ENCODE data around the gene DCC.

DCC gene

GRCh38 chr18:53536908-53537307, 1196.9 kb downstream of the DCC start:
- peak in 1 of 2 experiments; percentile 3 for DNase-seq

- no peak for DNase-seq
These were observed 1201.9 kb downstream of the DCC start for GRCh38 chr18:53541924-53542323.

GRCh38 chr18:53543711-53544110, 1203.7 kb downstream of the DCC start:
- DNase-seq = no peak

- DNase-seq = no peak
These were observed 1204.9 kb downstream of the DCC start for GRCh38 chr18:53544917-53545316.

- no peak for DNase-seq
These were observed 1212.0 kb downstream of the DCC start for GRCh38 chr18:53551868-53552426.

- no peak for DNase-seq
These were observed 1213.0 kb downstream of the DCC start for GRCh38 chr18:53553030-53553429.

GRCh38 chr18:53556450-53556849, 1216.5 kb downstream of the DCC start:
- DNase-seq = no peak

- no peak for DNase-seq
These were observed 1220.5 kb downstream of the DCC start for GRCh38 chr18:53560546-53560945.

- no peak for DNase-seq
These were observed 1226.6 kb downstream of the DCC start for GRCh38 chr18:53566626-53567025.

- DNase-seq = peak in 1 of 2 experiments; percentile 28
These were observed 1228.1 kb downstream of the DCC start for GRCh38 chr18:53567929-53568574.
